NB4 (cell line): ENCODE data around the gene SMC2.
A peak's percentile ranks its signal among the peaks of the same experiment; 100 is the strongest.

ENCODE experiments used
- DNase-seq: peaks from one replicate; pipeline ENCODE4 v3.0.0; 2010; ENCODE audit warnings: low read depth
- H3K4me3 ChIP-seq: one replicate; pipeline ENCODE4 v1.5.1; 2011; ENCODE audit warnings: mild to moderate bottlenecking, low read depth, low read length, moderate library complexity
- MYC ChIP-seq: IDR thresholded peaks from 2 replicates; pipeline ENCODE4 v1.6.1; 2011; ENCODE audit warnings: low read depth, low read length
- POLR2A ChIP-seq: IDR thresholded peaks from 2 replicates; pipeline ENCODE4 v1.6.1; 2011; ENCODE audit warnings: mild to moderate bottlenecking; ENCODE audit not compliant: insufficient read length; ENCODE audit errors: extremely low read depth
- TF ChIP-seq, protein P1 (sequence below): IDR thresholded peaks from one replicate; pipeline ENCODE4 v1.5.1; 2012; ENCODE audit warnings: low read depth, low read length
- TF ChIP-seq, protein P2 (sequence below): IDR thresholded peaks from 2 replicates; pipeline ENCODE4 v1.6.1; 2011; ENCODE audit warnings: low read depth, low read length

The SMC2 gene

DNA sequence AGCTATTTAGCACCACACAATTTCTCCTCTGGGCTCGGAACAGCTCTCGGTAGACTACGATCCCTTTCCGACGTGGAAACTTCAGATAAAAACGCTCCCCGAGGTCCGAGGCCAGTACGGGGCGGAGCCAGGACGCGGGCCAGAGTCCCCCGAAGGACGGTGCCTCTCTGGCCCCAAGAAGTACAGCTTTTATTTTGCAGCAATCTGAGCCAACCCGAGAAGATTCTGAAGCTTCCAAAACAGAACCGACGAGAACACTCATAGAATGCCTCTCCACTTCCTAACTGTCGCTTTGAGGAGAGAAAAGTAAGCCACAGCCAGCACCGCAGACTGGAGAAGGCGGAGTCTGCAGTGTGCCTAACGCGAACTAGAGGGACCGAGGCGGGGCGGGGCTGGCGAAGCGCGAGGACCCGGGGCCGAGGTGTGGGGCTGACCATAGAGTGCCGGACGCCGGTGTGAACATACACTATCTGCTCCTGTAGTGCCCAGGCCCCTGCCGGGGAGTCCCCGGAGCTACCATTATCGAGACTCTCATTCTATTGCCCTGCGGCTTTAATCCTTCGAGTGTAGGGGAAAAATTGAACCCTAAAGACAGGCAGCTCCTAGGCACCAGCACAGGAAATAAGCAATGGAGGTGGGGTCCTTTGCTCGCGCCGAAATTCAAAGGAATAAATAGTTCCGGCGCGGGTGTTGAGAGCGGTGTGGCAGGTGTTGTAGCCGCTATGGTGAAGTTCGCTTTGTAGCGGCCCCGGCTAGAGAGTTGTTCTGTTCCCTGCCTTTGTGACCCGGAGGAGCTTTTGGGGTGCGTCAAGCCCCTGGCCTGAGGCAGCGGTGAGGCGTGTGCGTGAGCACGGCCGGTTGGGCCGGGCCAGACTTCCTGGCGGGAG lies at the start of gene SMC2:
Gene SMC2 (plus strand): TSS at position 663 of the 887 bp plus-strand sequence. CDS start 1,076 bp downstream, outside the sequence.
- TF ChIP-seq, protein P1, sequence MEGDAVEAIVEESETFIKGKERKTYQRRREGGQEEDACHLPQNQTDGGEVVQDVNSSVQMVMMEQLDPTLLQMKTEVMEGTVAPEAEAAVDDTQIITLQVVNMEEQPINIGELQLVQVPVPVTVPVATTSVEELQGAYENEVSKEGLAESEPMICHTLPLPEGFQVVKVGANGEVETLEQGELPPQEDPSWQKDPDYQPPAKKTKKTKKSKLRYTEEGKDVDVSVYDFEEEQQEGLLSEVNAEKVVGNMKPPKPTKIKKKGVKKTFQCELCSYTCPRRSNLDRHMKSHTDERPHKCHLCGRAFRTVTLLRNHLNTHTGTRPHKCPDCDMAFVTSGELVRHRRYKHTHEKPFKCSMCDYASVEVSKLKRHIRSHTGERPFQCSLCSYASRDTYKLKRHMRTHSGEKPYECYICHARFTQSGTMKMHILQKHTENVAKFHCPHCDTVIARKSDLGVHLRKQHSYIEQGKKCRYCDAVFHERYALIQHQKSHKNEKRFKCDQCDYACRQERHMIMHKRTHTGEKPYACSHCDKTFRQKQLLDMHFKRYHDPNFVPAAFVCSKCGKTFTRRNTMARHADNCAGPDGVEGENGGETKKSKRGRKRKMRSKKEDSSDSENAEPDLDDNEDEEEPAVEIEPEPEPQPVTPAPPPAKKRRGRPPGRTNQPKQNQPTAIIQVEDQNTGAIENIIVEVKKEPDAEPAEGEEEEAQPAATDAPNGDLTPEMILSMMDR = no peak
- peak; percentile 92 for TF ChIP-seq POLR2A
- peak; percentile 65 for TF ChIP-seq MYC
- TF ChIP-seq, protein P2, sequence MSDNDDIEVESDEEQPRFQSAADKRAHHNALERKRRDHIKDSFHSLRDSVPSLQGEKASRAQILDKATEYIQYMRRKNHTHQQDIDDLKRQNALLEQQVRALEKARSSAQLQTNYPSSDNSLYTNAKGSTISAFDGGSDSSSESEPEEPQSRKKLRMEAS = peak; percentile 43
- H3K4me3 ChIP-seq = peak within 1 kb of the TSS; percentile 100
- DNase-seq = peak; percentile 91

DNA sequence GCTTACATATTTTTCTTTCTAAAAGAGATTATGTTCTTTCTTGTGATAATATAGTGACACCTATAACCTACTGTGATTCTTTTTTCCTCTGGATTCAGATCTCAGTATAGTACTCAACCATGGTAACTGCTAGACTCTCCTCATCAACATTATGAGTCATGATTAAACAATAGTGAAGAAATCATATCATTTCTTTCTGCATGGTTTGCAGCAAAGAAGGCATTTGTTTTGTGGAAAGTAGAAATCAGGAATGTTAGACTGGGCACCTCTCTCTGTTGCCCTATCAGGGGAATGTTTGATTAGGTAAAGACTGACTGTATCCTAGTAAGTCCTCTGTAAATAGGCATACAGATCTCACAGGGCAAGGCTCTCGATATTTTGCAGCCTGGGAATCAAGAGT lies 25.6 kb upstream of the SMC2 start:
- TF ChIP-seq MYC (no peak), POLR2A (no peak)
- TF ChIP-seq, protein P1 = no peak
- TF ChIP-seq, protein P2 = no peak

DNA sequence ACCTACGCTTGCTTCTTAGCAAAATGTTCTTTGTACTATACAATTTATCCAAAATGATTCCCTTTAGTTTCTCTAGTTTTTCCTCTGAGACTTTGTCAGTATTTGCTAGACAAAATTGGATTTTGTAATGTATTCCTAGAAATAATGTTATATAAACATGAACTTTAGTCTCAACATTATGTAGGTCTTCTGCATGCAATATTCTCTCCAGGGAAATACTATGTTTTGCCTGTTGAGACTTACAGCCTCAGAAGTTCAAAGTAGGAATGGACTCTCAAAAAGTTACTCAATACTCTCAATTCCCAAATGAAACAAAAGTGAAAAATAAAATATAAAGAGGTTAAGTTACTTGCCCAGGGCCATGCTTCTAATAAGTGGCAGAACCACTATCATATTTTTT lies 24.8 kb upstream of the SMC2 start:
- TF ChIP-seq, protein P2 = no peak
- H3K4me3 ChIP-seq = no peak overlapping the region
- no peak for DNase-seq

More for the DNA sequence above, 25.6 kb upstream of the SMC2 start:
- no peak for DNase-seq
- no peak overlapping the region for H3K4me3 ChIP-seq

DNA sequence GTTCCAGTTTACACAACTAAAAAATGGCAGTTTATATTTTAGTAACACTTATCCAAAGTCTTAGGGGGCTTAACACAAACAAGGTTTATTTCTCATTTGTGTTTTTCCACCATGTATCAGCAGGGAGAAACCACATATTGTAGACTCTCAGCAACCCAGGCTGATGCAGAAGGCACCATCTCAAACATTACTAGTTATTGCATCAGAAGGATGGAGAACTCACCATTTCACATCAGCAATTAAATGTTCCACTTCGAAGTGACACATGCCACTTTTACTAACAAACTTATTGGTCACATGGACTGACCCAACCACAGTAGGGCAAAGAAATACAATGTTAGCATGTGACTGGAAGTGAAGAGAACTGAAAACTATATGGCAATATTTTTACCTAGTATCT lies 22.5 kb upstream of the SMC2 start:
- TF ChIP-seq, protein P1 = no peak
- TF ChIP-seq, protein P2 = no peak
- no peak for TF ChIP-seq MYC
- TF ChIP-seq POLR2A = no peak
- DNase-seq = no peak
- H3K4me3 ChIP-seq = no peak overlapping the region

DNA sequence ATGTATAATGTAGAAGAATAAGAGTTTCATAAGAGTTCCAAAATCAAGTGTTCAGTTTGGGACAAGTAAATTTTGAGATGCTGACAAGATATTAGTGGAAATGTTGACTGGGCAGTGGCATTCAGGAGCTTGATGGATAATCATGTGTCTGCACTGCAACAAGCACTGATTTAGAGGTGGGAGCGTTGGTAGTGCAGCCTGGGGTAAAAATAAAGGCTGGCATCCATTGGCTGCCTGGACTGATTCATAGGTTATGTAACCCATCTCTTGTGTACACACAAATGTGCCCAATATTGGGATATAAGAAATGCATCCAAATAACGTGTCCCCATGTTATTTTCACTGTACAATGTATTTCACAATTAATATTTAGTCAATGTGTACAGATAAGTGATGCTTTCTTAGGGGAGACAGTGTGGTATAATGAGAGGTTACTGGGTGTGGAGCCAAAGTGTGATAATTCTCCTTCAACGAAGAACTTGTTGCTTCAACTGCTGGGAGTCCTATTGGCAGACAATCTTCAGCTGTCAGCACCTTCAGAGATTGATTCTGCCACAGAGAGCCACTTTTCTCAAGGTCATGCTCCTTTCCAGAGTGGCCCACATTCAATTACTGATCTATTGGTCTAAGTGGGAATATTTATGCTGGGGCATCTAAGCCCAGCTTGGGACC lies 20.9 kb upstream of the SMC2 start:
- H3K4me3 ChIP-seq = no peak overlapping the region

More for the DNA sequence above, 20.9 kb upstream of the SMC2 start:
- TF ChIP-seq MYC (no peak), POLR2A (no peak)
- TF ChIP-seq, protein P1 = no peak
- TF ChIP-seq, protein P2 = no peak
- DNase-seq = no peak
